LNCAP (cell line): ENCODE results near the gene SYDE1.
A peak's percentile ranks its signal among the peaks of the same experiment; 100 is the strongest.

Source experiments
- TF ChIP-seq, protein P1 (sequence below): fragments of 450-650 bp; IDR thresholded peaks from 2 replicates; pipeline ENCODE4 v1.5.1; 2017; ENCODE audit warnings: mild to moderate bottlenecking

The SYDE1 gene

DNA sequence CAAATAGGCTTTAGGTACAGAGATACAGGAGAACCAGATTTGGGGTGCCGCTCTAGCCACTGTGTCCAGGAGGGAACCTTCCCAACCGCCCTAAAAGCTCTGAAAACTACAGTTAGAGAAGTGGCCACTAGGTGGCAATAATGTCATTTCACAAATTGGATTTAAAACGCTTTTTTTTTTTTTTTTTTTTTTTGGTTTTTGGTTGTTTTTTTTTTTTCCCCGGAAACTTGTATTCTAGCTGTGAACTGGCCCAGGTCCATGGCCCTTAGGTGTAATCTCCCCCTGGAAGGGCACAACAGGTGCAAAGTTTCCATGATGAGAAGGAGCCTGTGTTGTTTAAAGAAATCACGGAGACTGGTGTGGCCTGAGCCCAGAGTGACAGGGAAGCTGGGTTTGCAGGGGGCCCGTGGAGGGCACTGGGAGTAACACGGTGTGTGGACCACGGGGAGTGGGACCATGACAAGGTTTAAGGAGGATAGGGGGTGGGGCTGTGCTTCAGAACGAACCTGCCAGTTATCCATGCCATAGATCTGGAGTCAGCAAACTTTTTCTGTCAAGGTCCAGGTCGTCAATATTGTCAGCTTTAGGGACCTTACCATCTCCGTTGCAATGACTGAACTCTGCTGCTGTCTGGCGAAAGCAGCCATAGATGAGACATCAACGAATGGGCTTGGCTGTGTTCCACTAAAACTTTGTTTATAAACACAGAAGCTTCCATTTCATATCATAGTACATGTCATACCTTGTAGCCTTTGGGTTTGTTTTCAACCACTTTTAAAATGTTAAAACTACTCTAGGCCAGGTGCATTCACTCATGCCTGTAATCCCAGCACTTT lies 15.1 kb upstream of the SYDE1 start:
- TF ChIP-seq, protein P1, sequence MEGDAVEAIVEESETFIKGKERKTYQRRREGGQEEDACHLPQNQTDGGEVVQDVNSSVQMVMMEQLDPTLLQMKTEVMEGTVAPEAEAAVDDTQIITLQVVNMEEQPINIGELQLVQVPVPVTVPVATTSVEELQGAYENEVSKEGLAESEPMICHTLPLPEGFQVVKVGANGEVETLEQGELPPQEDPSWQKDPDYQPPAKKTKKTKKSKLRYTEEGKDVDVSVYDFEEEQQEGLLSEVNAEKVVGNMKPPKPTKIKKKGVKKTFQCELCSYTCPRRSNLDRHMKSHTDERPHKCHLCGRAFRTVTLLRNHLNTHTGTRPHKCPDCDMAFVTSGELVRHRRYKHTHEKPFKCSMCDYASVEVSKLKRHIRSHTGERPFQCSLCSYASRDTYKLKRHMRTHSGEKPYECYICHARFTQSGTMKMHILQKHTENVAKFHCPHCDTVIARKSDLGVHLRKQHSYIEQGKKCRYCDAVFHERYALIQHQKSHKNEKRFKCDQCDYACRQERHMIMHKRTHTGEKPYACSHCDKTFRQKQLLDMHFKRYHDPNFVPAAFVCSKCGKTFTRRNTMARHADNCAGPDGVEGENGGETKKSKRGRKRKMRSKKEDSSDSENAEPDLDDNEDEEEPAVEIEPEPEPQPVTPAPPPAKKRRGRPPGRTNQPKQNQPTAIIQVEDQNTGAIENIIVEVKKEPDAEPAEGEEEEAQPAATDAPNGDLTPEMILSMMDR, result peak; percentile 59

DNA sequence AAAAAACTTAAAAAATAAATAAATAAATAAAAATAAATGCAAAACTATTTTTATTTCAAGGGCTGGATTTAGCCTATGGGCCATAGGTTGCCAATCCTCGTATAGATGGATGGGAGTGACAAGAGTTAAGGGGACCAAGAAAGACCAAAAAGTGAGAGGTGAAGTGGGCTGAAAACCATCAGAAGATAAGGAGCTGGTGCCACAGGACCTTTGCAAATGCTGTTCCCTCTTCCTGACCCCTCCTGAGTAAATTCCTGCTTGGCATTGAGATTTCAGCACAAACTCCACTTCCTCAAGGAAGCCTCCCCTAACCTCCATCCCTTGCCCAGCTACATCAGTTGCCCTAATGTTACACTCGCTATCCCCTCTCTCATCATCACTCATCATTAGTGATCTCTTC lies 14.2 kb upstream of the SYDE1 start:
- TF ChIP-seq, protein P1, result no peak

DNA sequence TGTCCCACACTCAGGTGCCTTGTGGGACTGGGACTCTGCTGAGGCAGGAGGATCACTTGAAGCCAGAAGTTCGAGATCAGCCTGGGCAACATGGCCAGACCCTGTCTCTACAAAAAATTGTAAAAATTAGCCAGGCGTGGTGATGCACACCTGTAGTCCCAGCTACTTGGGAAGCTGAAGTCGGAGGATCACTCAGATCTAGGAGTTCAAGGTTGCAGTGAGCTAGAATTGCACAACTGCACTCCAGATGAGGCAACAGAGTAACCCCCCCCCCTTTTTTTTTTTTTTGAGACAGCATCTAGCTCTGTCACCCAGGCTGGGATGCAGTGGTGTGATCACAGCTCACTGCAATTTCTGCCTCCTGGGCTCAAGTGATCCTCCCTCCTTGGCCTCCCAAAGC lies 11.0 kb upstream of the SYDE1 start:
- TF ChIP-seq, protein P1, result no peak

DNA sequence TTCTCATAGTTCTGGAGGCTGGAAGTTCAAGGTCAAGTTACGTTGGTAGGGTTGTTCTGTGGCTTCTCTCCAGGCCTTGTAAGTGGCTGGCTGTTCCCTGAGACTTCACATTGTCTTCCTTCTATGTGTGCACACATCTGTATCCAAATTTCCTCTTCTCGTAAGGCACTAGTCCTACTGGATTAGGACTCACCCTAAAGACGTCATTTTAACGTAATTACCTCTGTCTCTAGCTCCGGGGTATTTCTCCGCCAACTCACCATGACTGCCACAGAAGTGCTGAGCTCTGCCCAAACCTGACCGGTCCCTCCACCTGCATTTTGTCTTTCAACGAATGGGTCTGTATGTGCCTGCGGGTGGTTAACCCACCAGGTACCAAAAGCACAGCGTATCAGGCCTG lies 8.7 kb upstream of the SYDE1 start:
- TF ChIP-seq, protein P1, result no peak

DNA sequence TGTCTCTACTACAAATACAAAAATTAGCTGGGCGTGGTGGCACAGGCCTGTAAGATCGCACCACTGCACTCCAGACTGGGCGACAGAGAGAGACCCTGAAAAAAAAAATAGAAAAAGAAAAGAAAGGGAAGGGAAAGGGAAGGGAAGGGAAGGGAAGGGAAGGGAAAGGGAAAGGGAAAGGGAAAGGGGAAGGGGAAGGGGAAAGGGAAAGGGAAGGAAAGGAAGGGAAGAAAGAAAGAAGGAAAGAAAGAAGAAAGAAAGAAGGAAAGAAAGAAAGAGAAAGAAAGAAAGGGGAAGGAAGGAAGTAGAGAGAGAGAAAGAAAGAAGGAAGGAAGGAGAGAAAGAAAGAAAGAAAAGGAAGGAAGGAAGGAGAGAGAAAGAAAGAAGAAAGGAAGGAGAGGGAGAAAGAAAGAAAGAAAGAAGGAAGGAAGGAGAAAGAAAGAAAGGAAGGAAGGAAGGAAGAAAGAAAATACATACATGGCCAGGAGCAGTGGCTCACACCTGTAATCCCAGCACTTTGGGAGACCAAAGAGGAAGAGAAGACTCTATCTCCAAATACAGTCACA lies 8.1 kb upstream of the SYDE1 start:
- TF ChIP-seq, protein P1, result no peak

DNA sequence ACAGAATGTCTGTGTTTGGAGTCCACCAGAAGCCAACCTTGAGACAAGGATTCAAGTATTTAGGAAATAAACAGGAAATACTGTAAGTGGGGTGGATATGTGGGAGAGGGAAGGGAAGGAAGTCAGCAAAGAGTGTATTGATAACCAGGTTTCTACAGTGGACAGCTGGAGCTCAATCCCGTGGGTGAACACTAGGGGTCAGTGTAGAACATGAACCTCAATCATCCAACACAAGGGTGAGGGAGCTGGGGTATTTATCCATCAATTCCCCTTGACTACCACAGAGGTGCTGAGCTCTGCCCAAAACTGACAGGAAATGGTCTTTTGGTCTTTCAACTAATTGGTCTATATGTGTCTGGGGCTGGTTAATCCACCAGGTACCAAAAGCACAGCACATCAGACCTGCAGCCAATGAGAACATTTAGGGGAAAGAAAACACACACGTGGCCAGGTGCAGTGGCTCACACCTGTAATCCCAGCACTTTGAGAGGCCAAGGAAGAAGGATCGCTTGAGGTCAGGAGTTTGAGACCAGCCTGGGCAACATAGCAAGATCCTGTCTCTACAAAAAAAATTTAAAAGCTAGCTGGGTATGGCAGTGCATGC lies 5.6 kb upstream of the SYDE1 start:
- TF ChIP-seq, protein P1, result peak; percentile 80

DNA sequence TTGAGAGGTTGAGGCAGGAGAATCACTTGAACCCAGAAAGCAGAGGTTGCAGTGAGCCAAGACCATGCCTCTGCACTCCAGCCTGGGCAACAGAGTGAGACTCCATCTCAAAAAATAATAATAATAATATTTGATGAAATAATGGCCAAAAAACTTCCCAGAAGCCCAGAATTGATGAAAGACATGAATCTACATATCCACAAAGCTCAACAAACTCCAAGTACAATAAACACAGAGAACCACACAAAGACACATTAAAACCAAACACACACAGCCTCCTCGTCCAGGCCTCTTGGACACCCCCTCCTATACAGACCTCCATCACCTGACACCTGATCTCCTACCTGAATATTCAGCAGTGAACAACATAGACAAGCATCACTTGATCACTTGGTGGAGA lies 3.2 kb upstream of the SYDE1 start:
- TF ChIP-seq, protein P1, result no peak
